ENCODE measurements around the gene MCEMP1.

DNA sequence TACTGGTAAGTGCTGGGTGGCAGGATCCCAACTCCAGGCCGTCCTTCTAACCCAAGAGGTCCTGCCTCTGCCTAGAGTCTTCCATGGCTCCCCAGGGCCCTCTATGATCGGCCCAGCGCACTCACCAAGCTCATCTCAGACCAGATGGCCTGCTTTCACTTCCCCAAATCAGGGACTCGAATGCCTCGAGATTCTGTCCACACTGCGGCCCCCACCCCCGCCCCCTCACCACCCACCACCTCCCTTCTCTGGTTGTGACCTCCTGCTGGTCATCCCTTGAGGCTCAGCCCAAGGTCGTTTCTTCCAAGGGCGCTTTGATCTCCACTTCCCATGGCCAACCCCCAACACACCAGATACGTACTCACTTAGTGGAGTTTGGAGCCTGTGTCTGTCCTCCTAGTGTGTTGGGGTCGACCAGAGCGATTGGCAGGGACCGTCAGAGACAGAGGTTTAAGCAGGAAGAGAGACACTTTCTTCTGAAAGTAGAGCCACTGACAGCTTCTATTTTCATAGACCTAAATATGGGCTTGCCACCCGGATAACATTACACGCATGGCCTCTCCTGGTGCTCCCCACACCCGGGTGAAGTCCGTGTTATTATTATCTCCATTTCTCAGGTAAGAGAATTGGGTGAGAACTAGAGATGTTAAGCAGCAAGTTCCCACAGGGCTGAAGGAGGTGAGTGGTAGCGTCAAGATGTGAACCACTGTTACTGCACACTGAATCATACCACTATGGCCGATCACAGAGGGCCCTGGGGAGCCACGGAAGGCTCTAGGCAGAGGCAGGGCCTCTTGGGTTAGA lies 25.0 kb downstream of the MCEMP1 start, which contains the start of gene FCER2:
- TF ChIP-seq, protein P1, sequence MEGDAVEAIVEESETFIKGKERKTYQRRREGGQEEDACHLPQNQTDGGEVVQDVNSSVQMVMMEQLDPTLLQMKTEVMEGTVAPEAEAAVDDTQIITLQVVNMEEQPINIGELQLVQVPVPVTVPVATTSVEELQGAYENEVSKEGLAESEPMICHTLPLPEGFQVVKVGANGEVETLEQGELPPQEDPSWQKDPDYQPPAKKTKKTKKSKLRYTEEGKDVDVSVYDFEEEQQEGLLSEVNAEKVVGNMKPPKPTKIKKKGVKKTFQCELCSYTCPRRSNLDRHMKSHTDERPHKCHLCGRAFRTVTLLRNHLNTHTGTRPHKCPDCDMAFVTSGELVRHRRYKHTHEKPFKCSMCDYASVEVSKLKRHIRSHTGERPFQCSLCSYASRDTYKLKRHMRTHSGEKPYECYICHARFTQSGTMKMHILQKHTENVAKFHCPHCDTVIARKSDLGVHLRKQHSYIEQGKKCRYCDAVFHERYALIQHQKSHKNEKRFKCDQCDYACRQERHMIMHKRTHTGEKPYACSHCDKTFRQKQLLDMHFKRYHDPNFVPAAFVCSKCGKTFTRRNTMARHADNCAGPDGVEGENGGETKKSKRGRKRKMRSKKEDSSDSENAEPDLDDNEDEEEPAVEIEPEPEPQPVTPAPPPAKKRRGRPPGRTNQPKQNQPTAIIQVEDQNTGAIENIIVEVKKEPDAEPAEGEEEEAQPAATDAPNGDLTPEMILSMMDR (IDR thresholded peaks at IDR 0.05): no peak
- no peak for TF ChIP-seq POLR2A (IDR thresholded peaks at IDR 0.05)
